HG03039 (cell line): ENCODE data around the gene ANTXR2.

Experiments used
- ATAC-seq: cut with Tn5 transposase; IDR thresholded peaks from one replicate; pipeline ENCODE4 v1.9.1; 2021; ENCODE audit warnings: mild to moderate bottlenecking, moderate library complexity; ENCODE audit not compliant: unreplicated experiment

Gene ANTXR2

DNA sequence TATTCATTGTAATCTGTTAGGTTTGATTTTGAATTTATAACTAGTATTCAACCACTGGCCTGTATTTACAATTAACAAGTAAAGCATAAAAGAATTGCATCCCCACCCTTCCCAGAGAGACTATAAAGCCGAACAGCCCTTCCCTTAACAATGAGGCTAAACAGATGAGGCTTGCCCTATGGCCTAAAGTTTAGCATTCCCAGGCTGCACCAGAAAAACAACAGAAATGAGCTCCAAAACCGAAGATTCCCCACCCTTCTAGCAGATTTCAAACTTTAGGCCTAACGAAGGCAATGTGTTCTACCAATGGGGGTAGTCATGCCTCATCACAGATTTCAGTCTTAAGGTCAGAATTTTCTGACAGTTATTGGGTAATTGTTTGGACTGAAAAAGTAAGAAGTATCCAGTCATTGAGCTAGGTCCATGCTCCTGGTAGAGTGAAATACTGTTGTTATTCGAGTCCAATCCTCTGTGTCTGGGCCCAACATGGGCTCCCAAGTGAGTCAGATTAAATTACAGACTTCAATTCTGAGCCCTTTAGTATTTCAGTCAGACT lies 197.6 kb downstream of the ANTXR2 start:
- ATAC-seq = no peak

- ATAC-seq = no peak
Observed at GRCh38 chr4:79874197-79874596, 198.8 kb downstream of the ANTXR2 start.

GRCh38 chr4:79872738-79873137 lies 200.3 kb downstream of the ANTXR2 start:
- no peak for ATAC-seq

- no peak for ATAC-seq
Observed at GRCh38 chr4:79871961-79872360, 201.1 kb downstream of the ANTXR2 start.

DNA sequence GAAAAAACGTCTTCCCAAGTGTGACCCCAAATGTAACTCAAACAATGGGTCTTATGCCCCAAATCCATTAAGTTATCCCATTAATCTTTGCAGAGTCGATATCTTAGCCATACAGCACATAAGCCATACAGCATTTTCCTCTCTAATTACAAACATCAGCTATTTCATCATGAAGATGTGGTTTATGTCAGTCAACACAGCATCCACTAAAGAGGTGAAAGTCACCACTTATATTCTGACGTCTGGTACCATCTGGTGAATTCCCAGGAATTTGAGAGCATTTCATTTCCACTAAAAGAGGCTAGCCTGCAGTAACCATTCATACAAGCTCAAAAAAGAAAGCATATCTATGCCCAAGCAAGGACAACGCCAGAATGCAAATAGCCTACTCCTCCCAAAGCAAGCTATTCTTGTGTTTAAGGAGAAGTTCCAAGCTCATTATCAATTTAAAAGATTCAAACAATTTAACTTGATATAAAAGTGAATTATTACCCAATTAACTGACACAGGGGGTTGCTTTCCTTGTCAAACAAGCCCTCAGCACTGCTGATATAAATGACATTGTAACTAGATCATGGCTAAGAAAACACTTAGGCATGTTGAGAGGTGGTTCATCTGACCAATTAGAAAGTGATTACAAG lies 203.3 kb downstream of the ANTXR2 start:
- no peak for ATAC-seq

DNA sequence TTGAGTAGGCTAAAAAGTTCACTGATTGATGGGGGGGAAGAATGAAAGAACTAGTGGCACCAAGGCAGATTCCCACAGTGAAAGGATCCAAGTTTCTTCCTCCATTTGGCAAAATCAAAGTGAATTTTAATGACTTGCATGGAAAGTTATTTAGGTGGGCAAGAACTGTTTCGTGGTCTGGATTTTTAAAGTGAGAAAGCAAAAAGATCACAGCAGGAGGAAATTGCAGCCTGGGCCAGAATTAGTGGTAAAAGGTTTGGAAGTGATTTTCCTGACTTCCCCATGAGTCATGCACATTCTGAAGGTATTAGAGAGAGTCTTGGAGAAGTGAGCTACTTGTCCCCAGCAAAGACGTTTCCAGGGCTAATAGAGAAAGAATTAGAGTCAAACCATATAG lies 207.8 kb downstream of the ANTXR2 start:
- ATAC-seq = no peak

DNA sequence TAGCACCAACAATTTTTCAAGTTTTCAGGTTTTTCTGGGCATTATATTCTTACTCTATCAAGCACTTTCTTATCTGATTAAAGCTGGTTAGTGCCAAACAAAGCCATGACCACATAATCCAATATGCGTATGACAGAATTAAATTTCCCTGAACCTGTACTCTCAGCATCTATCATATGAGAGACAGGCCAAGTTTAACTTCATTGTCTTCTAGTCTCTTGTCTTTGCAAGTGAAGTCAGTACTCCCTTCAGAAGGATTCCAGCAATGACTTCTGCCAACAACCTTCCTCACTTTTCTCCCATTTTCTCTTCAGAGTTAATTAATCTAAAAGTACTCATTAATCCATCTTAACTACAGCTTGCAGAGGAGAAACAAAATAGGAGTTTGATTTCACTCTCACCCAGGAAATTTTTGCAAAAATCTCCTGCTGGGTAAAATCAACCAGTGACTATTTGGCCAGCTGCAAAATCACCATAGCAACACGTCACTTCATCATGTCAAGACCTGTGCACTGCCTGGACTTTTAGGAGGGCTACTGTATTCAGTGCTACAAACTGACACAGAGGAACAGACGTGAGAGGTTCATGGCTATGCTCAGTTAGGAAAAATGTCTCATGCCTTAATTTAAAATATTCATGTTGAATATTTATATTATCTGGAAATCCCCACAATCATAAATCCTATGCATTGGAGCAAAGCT lies 208.4 kb downstream of the ANTXR2 start:
- no peak for ATAC-seq

DNA sequence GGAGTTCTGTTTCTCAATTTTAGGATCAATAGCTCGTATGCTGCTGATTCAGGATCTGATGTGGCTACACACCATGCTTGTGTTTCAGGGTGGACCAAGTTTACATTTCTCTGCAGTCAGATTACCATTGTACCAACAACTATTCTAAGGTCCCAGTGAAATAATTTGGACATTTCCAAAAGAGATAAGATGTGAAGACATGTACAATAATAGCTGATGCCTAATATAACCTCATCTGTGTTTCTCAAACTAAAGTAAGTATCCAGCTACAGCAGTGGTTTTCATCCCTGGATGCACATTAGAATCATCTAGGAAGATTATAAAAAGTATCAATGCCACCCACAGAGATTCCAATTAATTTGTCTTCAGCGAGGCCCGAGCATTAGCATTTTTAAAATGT lies 209.7 kb downstream of the ANTXR2 start:
- ATAC-seq = no peak

GRCh38 chr4:79862821-79863220 lies 210.2 kb downstream of the ANTXR2 start:
- ATAC-seq = no peak

- no peak for ATAC-seq
Observed at GRCh38 chr4:79857811-79858210, 215.2 kb downstream of the ANTXR2 start.

GRCh38 chr4:79856196-79856595 lies 216.8 kb downstream of the ANTXR2 start:
- no peak for ATAC-seq

DNA sequence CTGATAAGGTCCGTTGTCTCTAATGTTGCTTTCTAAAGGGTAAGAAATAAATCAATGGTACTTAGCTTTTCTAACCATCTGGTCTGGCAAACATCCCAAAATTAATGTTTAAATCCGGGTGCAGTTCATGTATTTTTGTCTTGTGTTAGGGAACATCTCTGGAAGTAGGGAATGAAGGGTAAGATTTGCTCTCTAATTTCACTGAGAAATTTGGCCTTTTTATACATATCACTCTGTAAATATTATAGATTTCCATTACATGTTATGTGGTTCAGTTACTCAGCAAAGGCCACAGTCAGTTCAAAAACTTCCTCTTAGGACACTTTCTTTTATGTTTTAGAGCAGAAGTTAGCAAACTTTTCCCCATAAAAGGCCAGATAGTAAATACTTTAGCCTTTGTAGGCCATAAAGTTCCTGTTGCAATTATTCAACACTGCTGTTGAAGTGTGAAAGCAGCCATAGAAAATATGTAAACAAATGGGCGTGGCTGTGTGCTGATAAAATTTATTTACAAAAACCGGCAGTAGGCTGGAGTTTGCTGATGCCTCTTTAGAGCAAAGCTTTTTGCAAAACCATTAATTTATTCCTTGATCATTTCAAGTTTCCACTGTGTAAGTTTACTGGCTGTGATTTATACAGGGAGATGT lies 218.1 kb downstream of the ANTXR2 start:
- ATAC-seq = no peak

- no peak for ATAC-seq
Observed at GRCh38 chr4:79852305-79852730, 220.7 kb downstream of the ANTXR2 start.

- ATAC-seq = no peak
Observed at GRCh38 chr4:79851625-79852304, 221.3 kb downstream of the ANTXR2 start.
